Suppressor macrophage treated with lipopolysaccharide for 4 hours (primary cell): Measurements from ENCODE around the gene PPP1R36.
"Not testable (repeated sequence)": the region's sequence is repeated elsewhere in the genome, so short reads cannot be mapped to it uniquely, and the experiment has no call there.

Experiments
- DNase-seq: peaks from one replicate; pipeline ENCODE4 v3.0.0-alpha.2; 2020

Gene PPP1R36

GRCh38 chr14:64617872-64618408, 68.2 kb downstream of the PPP1R36 start:
- not testable (repeated sequence) for DNase-seq

GRCh38 chr14:64620910-64621309, 71.1 kb downstream of the PPP1R36 start:
- no peak for DNase-seq

- no peak for DNase-seq
Observed at GRCh38 chr14:64623554-64624165, 73.9 kb downstream of the PPP1R36 start.

- no peak for DNase-seq
Observed at GRCh38 chr14:64625386-64626232, 75.8 kb downstream of the PPP1R36 start.

- DNase-seq, result no peak
Observed at GRCh38 chr14:64628940-64629408, 79.2 kb downstream of the PPP1R36 start.

GRCh38 chr14:64630778-64631177, 81.0 kb downstream of the PPP1R36 start:
- no peak for DNase-seq

- not testable (repeated sequence) for DNase-seq
Observed at GRCh38 chr14:64631222-64631621, 81.5 kb downstream of the PPP1R36 start.

GRCh38 chr14:64632056-64632455, 82.3 kb downstream of the PPP1R36 start:
- DNase-seq, result no peak

GRCh38 chr14:64634558-64634957, 84.8 kb downstream of the PPP1R36 start:
- DNase-seq, result no peak

GRCh38 chr14:64636208-64636979, 86.6 kb downstream of the PPP1R36 start:
- peak; percentile 79 for DNase-seq

GRCh38 chr14:64636980-64637429, 87.2 kb downstream of the PPP1R36 start:
- DNase-seq, result no peak

GRCh38 chr14:64637735-64638473, 88.1 kb downstream of the PPP1R36 start:
- DNase-seq, result no peak

- no peak for DNase-seq
Observed at GRCh38 chr14:64638625-64639024, 88.9 kb downstream of the PPP1R36 start.
